MV-4-11 (cell line): ENCODE measurements around the gene C4orf51.

Experiments used
- DNase-seq: peaks from one replicate; lab custom pipeline; 2025; lab: John Stamatoyannopoulos, UW

Gene C4orf51

GRCh38 chr4:145709843-145710242 lies 29.9 kb downstream of the C4orf51 start:
- DNase-seq, result no peak

- DNase-seq, result no peak
Observed at GRCh38 chr4:145716200-145716599, 36.3 kb downstream of the C4orf51 start.

GRCh38 chr4:145716661-145717200 lies 36.8 kb downstream of the C4orf51 start:
- no peak for DNase-seq

GRCh38 chr4:145719752-145720624 lies 40.0 kb downstream of the C4orf51 start:
- DNase-seq, result no peak

GRCh38 chr4:145720656-145721055 lies 40.7 kb downstream of the C4orf51 start:
- no peak for DNase-seq

GRCh38 chr4:145722561-145722960 lies 42.6 kb downstream of the C4orf51 start:
- DNase-seq, result no peak

GRCh38 chr4:145723336-145723735 lies 43.4 kb downstream of the C4orf51 start:
- DNase-seq, result no peak

- DNase-seq, result no peak
Observed at GRCh38 chr4:145730026-145730425, 50.1 kb downstream of the C4orf51 start.

- DNase-seq, result no peak
Observed at GRCh38 chr4:145731028-145731427, 51.1 kb downstream of the C4orf51 start.

GRCh38 chr4:145732001-145732815 lies 52.3 kb downstream of the C4orf51 start:
- DNase-seq, result no peak

- DNase-seq, result peak; percentile 65
Observed at GRCh38 chr4:145732895-145733880, 53.2 kb downstream of the C4orf51 start.

- no peak for DNase-seq
Observed at GRCh38 chr4:145734031-145734430, 54.1 kb downstream of the C4orf51 start.

GRCh38 chr4:145734576-145735346 lies 54.8 kb downstream of the C4orf51 start:
- DNase-seq, result no peak

GRCh38 chr4:145735347-145735675 lies 55.4 kb downstream of the C4orf51 start:
- DNase-seq, result no peak

- DNase-seq, result no peak
Observed at GRCh38 chr4:145735827-145736226, 55.9 kb downstream of the C4orf51 start.

- DNase-seq, result no peak
Observed at GRCh38 chr4:145736241-145736831, 56.4 kb downstream of the C4orf51 start.

- DNase-seq, result no peak
Observed at GRCh38 chr4:145739845-145740244, 59.9 kb downstream of the C4orf51 start.

GRCh38 chr4:145740806-145741205 lies 60.9 kb downstream of the C4orf51 start:
- no peak for DNase-seq

- DNase-seq, result no peak
Observed at GRCh38 chr4:145743641-145744040, 63.7 kb downstream of the C4orf51 start.

GRCh38 chr4:145755802-145756201 lies 75.9 kb downstream of the C4orf51 start:
- no peak for DNase-seq
